ENCODE results near the gene PRKAG2. TPM values are rescaled to one million over a fixed set of nuclear protein-coding genes. Genes with fewer than 3 reads are reported as not detected.

Gene PRKAG2
- total and polyA plus RNA-seq, 8 donors, result 19.9 to 302 (median 60.9) TPM

- intact Hi-C loops (cut with DNase I; ENCODE audit: low total_unique reads), result no loop called here
- TF ChIP-seq POLR2AphosphoS5 (IDR thresholded peaks at IDR 0.05), result no peak
- no peak for TF ChIP-seq CTCF (IDR thresholded peaks at IDR 0.05)
- no peak for TF ChIP-seq EP300 (IDR thresholded peaks at IDR 0.05)
- no peak for TF ChIP-seq POLR2A (IDR thresholded peaks at IDR 0.05)
- Histone ChIP-seq H3K4me1 (peaks cover 50 to 82% (median 64%) of the 10 kb centered on the region in 4 donors), H3K27ac (peak overlapping the region; percentile 53 to 79 (median 68)), H3K9me3 (no peaks in the 10 kb centered on the region), H3K4me3 (peak overlapping the region; percentile 8 to 15 (median 12)), H3K36me3 (no peaks in the 10 kb centered on the region), H3K27me3 (no peaks in the 10 kb centered on the region)
- 38 to 57% (median 46%) methylated on average over 8 of the region's 8 CpGs for WGBS, 5 donors
- peak in 1 of 2 donors; percentile 37 for DNase-seq
These were observed 53.1 kb downstream of the PRKAG2 start for GRCh38 chr7:151823566-151824372.

- DNase-seq, result peak in 1 of 2 donors; percentile 65
- Histone ChIP-seq H3K4me3 (no peak overlapping the region), H3K36me3 (no peaks in the 10 kb centered on the region), H3K4me1 (peaks cover 55 to 92% (median 72%) of the 10 kb centered on the region in 4 donors), H3K27ac (peak overlapping the region; percentile 52 to 79 (median 68)), H3K9me3 (no peaks in the 10 kb centered on the region), H3K27me3 (no peaks in the 10 kb centered on the region)
- WGBS, 5 donors, result 42 to 62% (median 54%) methylated on average over 17 of the region's 17 CpGs
- intact Hi-C loops (cut with DNase I; ENCODE audit: low total_unique reads), result no loop called here
- TF ChIP-seq CTCF (IDR thresholded peaks at IDR 0.05) (no peak), EP300 (IDR thresholded peaks at IDR 0.05) (no peak)
These were observed 54.3 kb downstream of the PRKAG2 start for GRCh38 chr7:151822541-151823181.

- Histone ChIP-seq H3K27me3 (no peaks in the 10 kb centered on the region), H3K4me3 (no peak overlapping the region), H3K9me3 (no peaks in the 10 kb centered on the region), H3K27ac (peak overlapping the region; percentile 52 to 79 (median 68)), H3K4me1 (peaks cover 55 to 89% (median 73%) of the 10 kb centered on the region in 4 donors), H3K36me3 (no peaks in the 10 kb centered on the region)
- no peak for TF ChIP-seq POLR2AphosphoS5 (IDR thresholded peaks at IDR 0.05)
- no peak for TF ChIP-seq CTCF (IDR thresholded peaks at IDR 0.05)
- TF ChIP-seq POLR2A (IDR thresholded peaks at IDR 0.05), result no peak
- TF ChIP-seq EP300 (IDR thresholded peaks at IDR 0.05), result no peak
- 84 to 93% (median 88%) methylated on average over 20 of the region's 20 CpGs for WGBS, 5 donors
- DNase-seq, result no peak
- intact Hi-C loops (cut with DNase I; ENCODE audit: low total_unique reads), result no loop called here
These were observed 54.9 kb downstream of the PRKAG2 start for GRCh38 chr7:151821806-151822540.

- WGBS, 5 donors, result 89 to 93% (median 92%) methylated on average over 3 to 4 of the region's 4 CpGs
- no peaks in the 10 kb centered on the region for H3K36me3 ChIP-seq
- peaks cover 54 to 82% (median 70%) of the 10 kb centered on the region in 4 donors for H3K4me1 ChIP-seq
- H3K4me3 ChIP-seq, result no peak overlapping the region
- intact Hi-C loops (cut with DNase I; ENCODE audit: low total_unique reads), result no loop called here
- no peaks in the 10 kb centered on the region for H3K9me3 ChIP-seq
- no peak for DNase-seq
- H3K27me3 ChIP-seq, result no peaks in the 10 kb centered on the region
- TF ChIP-seq CTCF (IDR thresholded peaks at IDR 0.05) (no peak), POLR2AphosphoS5 (IDR thresholded peaks at IDR 0.05) (no peak), POLR2A (IDR thresholded peaks at IDR 0.05) (no peak), EP300 (IDR thresholded peaks at IDR 0.05) (no peak)
- peak overlapping the region in 2 of 5 donors; percentile 68 to 79 for H3K27ac ChIP-seq
These were observed 55.7 kb downstream of the PRKAG2 start for GRCh38 chr7:151821226-151821625.
